ENCODE data around the gene DNASE1L1. TPM values are rescaled to one million over a fixed set of nuclear protein-coding genes. Genes with fewer than 3 reads are reported as not detected.
"Not testable (repeated sequence)": the region's sequence is repeated elsewhere in the genome, so short reads cannot be mapped to it uniquely, and the experiment has no call there.

The DNASE1L1 gene
- total RNA-seq, 2 experiments from 2014 or later = 9.4 to 10.3 TPM

GRCh38 chrX:154402622-154403127, 6.4 kb downstream of the DNASE1L1 start:
- intact Hi-C loops (cut with micrococcal nuclease) = no loop called here
- no peak for TF ChIP-seq CTCF (IDR thresholded peaks at IDR 0.05)
- DNase-seq (no peak), ATAC-seq (no peak)
- Mint-ChIP-seq H3K4me1 (ENCODE audit: low read depth) (peaks cover 2% of the 10 kb centered on the region), H3K27me3 (no peaks in the 10 kb centered on the region), H3K36me3 (ENCODE audit: low read depth) (peaks cover 30% of the 10 kb centered on the region), H3K4me3 (no peak overlapping the region), H3K27ac (peak overlapping the region; percentile 63), H3K9me3 (no peaks in the 10 kb centered on the region)
- CTCF ChIA-PET = interaction anchor here (0.8 kb wide), 1 partner anchor 8 kb away, joined by 3 read pairs; no protein-coding TSS in a partner anchor
- POLR2A ChIA-PET = interaction anchor here (1.0 to 6.2 kb wide), 2 partner anchors 7 to 12 kb away, joined by 3 to 97 read pairs; partner anchors contain the start of genes DNASE1L1 and TAFAZZIN

GRCh38 chrX:154401918-154402621, 7.0 kb downstream of the DNASE1L1 start:
- peak overlapping the region; percentile 63 for H3K27ac Mint-ChIP-seq
- no peaks in the 10 kb centered on the region for H3K27me3 Mint-ChIP-seq
- intact Hi-C loops (cut with micrococcal nuclease) = no loop called here
- ChIA-PET POLR2A (interaction anchor here (1.0 to 6.2 kb wide), 7 partner anchors 8 to 132 kb away, joined by 3 to 97 read pairs (median 3); partner anchors contain the start of genes DNASE1L1, EMD and TAFAZZIN), CTCF (interaction anchor here (0.8 kb wide), 1 partner anchor 9 kb away, joined by 3 read pairs; no protein-coding TSS in a partner anchor)
- H3K9me3 Mint-ChIP-seq = no peaks in the 10 kb centered on the region
- TF ChIP-seq CTCF (IDR thresholded peaks at IDR 0.05) = no peak
- peaks cover 2% of the 10 kb centered on the region for H3K4me1 Mint-ChIP-seq (ENCODE audit: low read depth)
- peaks cover 30% of the 10 kb centered on the region for H3K36me3 Mint-ChIP-seq (ENCODE audit: low read depth)
- DNase-seq (no peak), ATAC-seq (no peak)
- no peak overlapping the region for H3K4me3 Mint-ChIP-seq

- H3K36me3 Mint-ChIP-seq (ENCODE audit: low read depth) = peaks cover 30% of the 10 kb centered on the region
- peak; percentile 27 for DNase-seq
Measured at GRCh38 chrX:154401045-154401799, 7.8 kb downstream of the DNASE1L1 start.

GRCh38 chrX:154400369-154400817, 8.7 kb downstream of the DNASE1L1 start:
- CTCF ChIA-PET; H3K9me3 Mint-ChIP-seq; ATAC-seq; intact Hi-C loops (cut with micrococcal nuclease); H3K4me1 Mint-ChIP-seq (ENCODE audit: low read depth); DNase-seq; H3K27me3 Mint-ChIP-seq: not testable (repeated sequence)
- POLR2A ChIA-PET = interaction anchor here (1.0 to 6.2 kb wide), 20 partner anchors 10 to 144 kb away, joined by 3 to 97 read pairs (median 9); partner anchors contain the start of genes DNASE1L1, EMD, LAGE3 and PLXNA3
- peak overlapping the region; percentile 98 for H3K4me3 Mint-ChIP-seq
- peak overlapping the region; percentile 100 for H3K27ac Mint-ChIP-seq
- H3K36me3 Mint-ChIP-seq (ENCODE audit: low read depth) = peaks cover 30% of the 10 kb centered on the region

More at GRCh38 chrX:154401045-154401799, 7.8 kb downstream of the DNASE1L1 start:
- ChIA-PET POLR2A (interaction anchor here (1.0 to 6.2 kb wide), 15 partner anchors 9 to 133 kb away, joined by 3 to 97 read pairs (median 4); partner anchors contain the start of genes DNASE1L1, EMD and TAFAZZIN), CTCF (no interaction called here)
- Mint-ChIP-seq H3K4me1 (ENCODE audit: low read depth) (peaks cover 2% of the 10 kb centered on the region), H3K27ac (peak overlapping the region; percentile 100), H3K4me3 (peak overlapping the region; percentile 98), H3K9me3 (no peaks in the 10 kb centered on the region), H3K27me3 (no peaks in the 10 kb centered on the region)
- ATAC-seq = no peak
- no peak for TF ChIP-seq CTCF (IDR thresholded peaks at IDR 0.05)
- intact Hi-C loops (cut with micrococcal nuclease) = no loop called here
